ENCODE results near the gene ACLY.

DNA sequence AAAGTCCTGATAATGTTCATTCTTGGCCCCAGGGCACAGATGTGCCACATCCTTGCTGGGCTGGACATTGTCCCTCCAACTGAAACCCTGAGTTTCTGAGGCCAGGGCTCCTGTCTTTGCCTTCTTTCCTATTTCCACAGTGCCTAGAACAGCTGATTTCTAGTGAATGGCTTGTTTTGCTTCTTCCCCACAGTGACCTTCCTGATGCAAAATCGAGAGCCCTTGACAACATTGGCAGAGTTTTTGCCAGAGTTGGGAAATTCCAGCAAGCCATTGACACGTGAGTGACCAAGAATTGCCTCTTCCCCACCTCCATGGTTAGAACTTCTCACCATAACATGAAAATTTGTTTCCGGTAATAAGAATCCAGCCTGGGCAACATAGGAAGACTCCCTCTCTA, 26.2 kb upstream of the ACLY start:
- TF ChIP-seq, protein P1, sequence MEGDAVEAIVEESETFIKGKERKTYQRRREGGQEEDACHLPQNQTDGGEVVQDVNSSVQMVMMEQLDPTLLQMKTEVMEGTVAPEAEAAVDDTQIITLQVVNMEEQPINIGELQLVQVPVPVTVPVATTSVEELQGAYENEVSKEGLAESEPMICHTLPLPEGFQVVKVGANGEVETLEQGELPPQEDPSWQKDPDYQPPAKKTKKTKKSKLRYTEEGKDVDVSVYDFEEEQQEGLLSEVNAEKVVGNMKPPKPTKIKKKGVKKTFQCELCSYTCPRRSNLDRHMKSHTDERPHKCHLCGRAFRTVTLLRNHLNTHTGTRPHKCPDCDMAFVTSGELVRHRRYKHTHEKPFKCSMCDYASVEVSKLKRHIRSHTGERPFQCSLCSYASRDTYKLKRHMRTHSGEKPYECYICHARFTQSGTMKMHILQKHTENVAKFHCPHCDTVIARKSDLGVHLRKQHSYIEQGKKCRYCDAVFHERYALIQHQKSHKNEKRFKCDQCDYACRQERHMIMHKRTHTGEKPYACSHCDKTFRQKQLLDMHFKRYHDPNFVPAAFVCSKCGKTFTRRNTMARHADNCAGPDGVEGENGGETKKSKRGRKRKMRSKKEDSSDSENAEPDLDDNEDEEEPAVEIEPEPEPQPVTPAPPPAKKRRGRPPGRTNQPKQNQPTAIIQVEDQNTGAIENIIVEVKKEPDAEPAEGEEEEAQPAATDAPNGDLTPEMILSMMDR (IDR thresholded peaks at IDR 0.05) = no peak
- no peak for TF ChIP-seq EZH2 (IDR thresholded peaks at IDR 0.05; ENCODE audit: borderline replicate concordance, insufficient read depth, low read depth, low read length, poor library complexity, severe bottlenecking)
